ENCODE data around the gene PDGFA.

GRCh38 chr7:454356-455109 is 65.1 kb downstream of the PDGFA start:
- TF ChIP-seq TAF1 (IDR thresholded peaks at IDR 0.05; ENCODE audit: borderline replicate concordance, insufficient read depth, low read length) (no peak), POLR2AphosphoS5 (IDR thresholded peaks at IDR 0.05; ENCODE audit: low read depth, low read length) (no peak), SIN3A (IDR thresholded peaks at IDR 0.05; ENCODE audit: borderline replicate concordance, insufficient read depth, low read length) (no peak)
